HG02973 (cell line): Measurements from ENCODE around the gene PKD1.

Experiments used
- ATAC-seq: cut with Tn5 transposase; IDR thresholded peaks from one replicate; pipeline ENCODE4 v1.9.1; 2021; ENCODE audit warnings: moderate library complexity; ENCODE audit not compliant: unreplicated experiment

The PKD1 gene

DNA sequence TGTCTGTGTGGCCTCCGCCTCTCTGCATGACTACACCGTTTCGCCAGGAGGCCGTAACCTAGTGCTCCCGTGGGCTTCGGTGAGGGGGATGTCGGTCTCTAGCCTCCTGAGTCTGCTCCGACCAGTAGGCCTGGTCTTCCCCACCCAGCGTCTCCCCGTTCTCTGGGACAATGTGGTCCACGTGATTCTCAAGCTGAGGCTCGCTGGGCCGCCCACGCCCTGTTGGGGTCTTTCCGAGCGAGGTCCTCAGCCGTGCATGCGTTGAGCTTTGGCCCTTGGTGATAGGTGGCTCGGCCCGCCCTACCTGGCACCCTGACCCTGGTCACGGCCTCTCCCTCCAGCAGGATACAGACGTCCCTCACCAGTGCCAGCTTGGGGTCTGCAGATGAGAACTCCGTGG lies 57.0 kb downstream of the PKD1 start:
- ATAC-seq = no peak

- ATAC-seq = no peak
These were observed 57.6 kb downstream of the PKD1 start for GRCh38 chr16:2078096-2078495.

- ATAC-seq = no peak
These were observed 58.0 kb downstream of the PKD1 start for GRCh38 chr16:2077696-2078095.

- no peak for ATAC-seq
These were observed 58.7 kb downstream of the PKD1 start for GRCh38 chr16:2077016-2077415.

- ATAC-seq = no peak
These were observed 59.4 kb downstream of the PKD1 start for GRCh38 chr16:2076072-2076865.

DNA sequence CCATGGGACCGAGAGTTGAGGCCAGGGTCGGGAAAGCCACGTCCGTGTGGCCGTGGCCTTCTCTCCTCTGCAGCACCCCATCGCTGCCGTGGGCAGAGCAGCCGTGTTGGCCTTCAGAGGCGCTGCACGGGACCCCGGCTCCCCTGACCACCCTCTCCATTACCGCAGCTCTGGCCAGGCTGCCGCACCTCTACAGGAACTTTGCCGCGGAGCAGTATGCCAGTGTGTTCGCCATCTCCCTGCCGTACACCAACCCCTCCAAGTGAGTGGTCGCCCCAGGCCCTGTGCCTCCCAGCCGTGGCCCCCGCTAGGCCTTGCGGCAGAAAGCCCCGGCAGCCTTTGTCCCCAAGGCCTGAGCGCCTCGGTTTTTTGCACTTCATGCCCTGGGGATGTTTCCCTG lies 60.1 kb downstream of the PKD1 start:
- ATAC-seq = no peak

- ATAC-seq = no peak
These were observed 61.6 kb downstream of the PKD1 start for GRCh38 chr16:2074071-2074470.

DNA sequence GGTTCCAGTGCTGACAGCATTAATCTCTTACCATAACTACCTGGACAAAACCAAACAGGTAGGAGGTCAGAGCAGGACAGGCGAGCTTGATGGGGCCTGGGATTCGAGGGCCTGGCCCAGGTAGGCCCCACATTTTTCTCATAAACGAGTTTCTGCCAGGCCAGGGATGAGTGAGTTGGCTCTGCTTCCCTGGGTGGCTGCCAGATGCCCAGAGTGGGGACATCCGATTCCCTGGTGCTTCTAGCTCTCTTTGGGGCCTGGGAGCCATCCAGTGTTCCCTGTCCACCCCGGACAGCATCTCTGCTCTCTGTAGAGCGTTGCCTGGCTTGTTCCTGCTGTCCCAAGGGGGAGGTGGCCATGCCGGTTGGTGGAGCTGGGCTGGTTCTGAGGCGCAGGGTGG lies 62.8 kb downstream of the PKD1 start:
- no peak for ATAC-seq

- no peak for ATAC-seq
These were observed 64.1 kb downstream of the PKD1 start for GRCh38 chr16:2071454-2072202.

- ATAC-seq = no peak
These were observed 64.9 kb downstream of the PKD1 start for GRCh38 chr16:2070576-2071453.

- no peak for ATAC-seq
These were observed 69.6 kb downstream of the PKD1 start for GRCh38 chr16:2066139-2066538.

GRCh38 chr16:2064368-2064945 lies 71.2 kb downstream of the PKD1 start:
- no peak for ATAC-seq

DNA sequence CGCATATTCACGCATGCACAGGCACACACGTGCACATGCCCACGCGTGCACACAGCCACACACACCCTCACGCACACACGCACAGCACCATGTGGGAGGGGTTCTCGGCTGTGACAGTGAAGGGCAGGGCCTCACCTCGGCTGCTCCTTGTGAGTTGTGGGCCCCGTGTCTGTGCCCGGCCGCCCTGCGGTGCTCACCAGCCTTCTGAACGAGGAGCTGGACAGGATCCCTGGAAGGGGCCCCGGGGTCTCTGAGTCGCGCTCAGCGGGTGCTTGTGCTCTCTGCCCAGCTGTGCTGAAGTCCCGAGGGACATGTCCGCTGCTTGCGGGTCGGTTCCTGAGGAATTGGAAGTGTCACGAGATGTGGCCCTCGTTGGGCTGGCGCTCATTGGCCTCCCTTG lies 71.8 kb downstream of the PKD1 start:
- no peak for ATAC-seq

DNA sequence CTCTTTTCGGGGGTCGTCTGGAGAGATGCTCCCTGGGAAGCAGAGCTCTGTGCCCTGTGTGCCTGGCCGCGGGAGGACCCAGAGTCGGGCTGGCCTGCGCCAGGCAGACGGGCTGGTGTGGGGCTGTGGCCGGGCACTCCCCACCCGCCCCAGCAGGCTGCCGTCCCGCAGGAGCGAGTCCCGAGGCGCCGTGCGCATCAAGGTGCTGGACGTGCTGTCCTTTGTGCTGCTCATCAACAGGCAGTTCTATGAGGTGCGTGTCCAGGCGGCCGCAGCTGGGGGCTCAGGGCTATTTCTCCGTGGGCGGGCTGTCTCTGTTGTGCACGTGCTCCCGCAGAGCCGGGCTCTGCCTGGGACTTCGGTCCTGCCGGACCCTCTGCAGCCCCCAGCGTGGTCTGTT lies 72.9 kb downstream of the PKD1 start:
- ATAC-seq = no peak

DNA sequence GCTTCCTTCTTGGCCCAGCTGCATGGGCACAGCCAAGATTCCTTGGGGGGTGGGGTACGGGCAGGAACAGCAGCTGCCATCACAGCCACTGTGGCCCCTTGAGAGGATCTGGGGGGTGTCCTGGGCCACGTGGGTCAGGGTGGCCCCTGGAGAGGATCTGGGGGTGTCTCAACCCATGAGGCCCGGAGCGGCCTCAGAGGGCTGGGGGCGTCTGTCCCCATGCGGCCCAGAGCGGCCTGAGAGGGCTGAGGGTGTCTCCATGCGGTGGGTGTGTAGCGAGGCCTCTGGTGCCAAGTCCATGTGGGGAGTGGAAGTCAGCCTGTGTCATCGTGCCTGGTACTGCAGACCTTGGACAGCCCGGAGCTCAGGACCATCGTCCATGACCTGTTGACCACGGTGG lies 74.2 kb downstream of the PKD1 start:
- ATAC-seq = no peak

DNA sequence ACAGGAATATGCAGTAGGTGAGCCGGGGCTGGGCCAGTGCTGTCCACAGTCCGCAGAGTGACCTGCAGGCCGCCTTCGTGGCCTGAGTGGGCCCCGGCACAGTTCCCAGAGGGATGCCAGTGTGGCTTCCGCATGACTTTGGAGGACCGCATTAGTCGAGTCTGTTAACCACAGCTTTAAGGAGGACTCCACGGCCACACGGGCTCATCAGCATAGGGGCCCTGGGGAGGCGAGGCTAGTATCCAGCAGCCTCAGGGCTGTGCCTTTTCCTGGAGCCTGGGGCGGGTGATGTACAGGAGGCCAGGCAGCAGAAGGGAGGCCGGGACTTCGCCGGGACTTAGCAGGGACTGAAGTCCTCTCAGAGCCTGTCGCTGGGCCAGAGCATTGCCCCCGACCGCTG lies 74.7 kb downstream of the PKD1 start:
- ATAC-seq = no peak

DNA sequence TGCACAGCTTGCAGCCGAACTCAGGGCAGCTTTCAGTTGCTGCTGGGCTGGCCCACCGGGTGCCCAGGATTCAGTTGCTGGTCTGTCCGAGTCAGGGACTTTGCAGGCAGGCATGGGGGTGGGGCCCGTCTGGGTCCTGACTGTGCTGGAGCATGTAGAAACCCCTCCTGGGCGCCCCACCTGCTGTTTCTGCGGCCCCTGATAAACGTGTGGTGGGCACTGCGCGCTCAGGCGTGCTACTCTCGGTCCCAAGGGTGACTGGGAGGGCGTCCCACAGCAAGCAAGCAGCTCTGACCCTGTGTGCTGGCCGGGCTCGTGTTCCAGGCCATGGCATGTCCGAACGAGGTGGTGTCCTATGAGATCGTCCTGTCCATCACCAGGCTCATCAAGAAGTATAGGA lies 75.4 kb downstream of the PKD1 start:
- no peak for ATAC-seq

DNA sequence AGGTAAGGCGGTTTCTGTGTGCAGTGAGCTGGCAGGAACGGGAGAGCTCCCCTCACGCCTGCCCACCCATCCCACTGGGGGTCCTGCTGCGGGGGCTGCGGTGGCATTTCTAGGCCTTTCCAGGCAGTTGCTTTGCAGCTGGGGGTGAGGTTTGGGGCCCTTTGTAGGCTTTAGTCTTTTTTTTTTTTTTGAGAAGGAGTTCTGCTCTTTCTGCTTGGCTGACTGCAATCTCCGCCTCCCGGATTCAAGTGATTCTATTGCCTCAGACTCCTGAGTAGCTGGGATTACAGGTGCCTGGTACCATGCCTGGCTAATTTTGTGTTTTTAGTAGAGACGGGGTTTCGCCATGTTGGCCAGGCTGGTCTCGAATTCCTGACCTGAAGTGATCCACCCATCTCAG lies 76.8 kb downstream of the PKD1 start:
- ATAC-seq = no peak

- no peak for ATAC-seq
These were observed 77.3 kb downstream of the PKD1 start for GRCh38 chr16:2058420-2058819.

DNA sequence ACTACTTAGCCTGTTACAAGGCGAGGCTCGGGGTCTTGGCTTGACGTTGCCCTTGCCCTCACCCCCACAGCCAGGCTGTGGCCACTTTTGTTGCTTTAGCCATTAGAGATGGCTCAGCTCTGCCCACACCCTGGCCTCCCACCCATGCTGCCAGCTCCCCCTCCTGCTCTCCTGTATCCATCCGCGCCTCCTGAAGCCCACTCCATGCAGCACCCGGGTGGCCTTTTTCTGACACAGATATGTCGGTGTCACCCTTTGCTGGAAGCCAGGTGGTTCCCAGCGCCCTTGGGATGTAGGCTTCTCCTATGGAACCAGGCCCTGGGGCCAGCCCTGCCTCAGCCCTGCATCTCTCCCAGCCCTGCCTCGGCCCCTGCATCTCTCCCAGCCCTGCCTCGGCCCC lies 78.3 kb downstream of the PKD1 start:
- ATAC-seq = no peak
